Measurements from ENCODE around the gene CCL2. TPM values are rescaled to one million over a fixed set of nuclear protein-coding genes. Genes with fewer than 3 reads are reported as not detected.

The CCL2 gene
- total and polyA plus RNA-seq, 2 experiments from 2014 or later: 1.5 to 18.5 TPM

GRCh38 chr17:34228781-34229180 is 26.3 kb upstream of the CCL2 start (continued):
- no peak for TF ChIP-seq ZNF462 (CRISPR knock-in tag; IDR thresholded peaks at IDR 0.05)
- TF ChIP-seq EZH2 (IDR thresholded peaks at IDR 0.05; ENCODE audit: low read depth, unreplicated experiment): no peak
- TF ChIP-seq ZNF331 (CRISPR knock-in tag; IDR thresholded peaks at IDR 0.05; ENCODE audit: low read depth): no peak

GRCh38 chr17:34230342-34230741 is 24.7 kb upstream of the CCL2 start:
- no peak overlapping the region for H3K4me3 ChIP-seq
- no peak overlapping the region for H3K4me2 ChIP-seq
- peaks cover 8% of the 10 kb centered on the region for H3K4me1 ChIP-seq (ENCODE audit: insufficient read depth)
- H3F3A ChIP-seq (replicated peaks; ENCODE audit: low read depth): no peaks in the 10 kb centered on the region
- ATAC-seq: no peak
- DNase-seq (ENCODE audit: low spot score): no peak
- no peaks in the 10 kb centered on the region for H3K27me3 ChIP-seq (ENCODE audit: insufficient read depth)
- no peak overlapping the region for H3K27ac ChIP-seq (ENCODE audit: low read depth)
- Mint-ChIP-seq H3K36me3 (ENCODE audit: low read depth) (peaks cover 9% of the 10 kb centered on the region; the same call in 2 of the 3 replicates), H3K27me3 (ENCODE audit: insufficient read depth, low read depth, poor library complexity) (peaks cover 2% of the 10 kb centered on the region), H3K4me3 (no peak overlapping the region), H3K27ac (no peak overlapping the region), H3K9me3 (peaks cover 24% of the 10 kb centered on the region), H3K4me1 (peaks cover 12% of the 10 kb centered on the region)
- H2AFZ ChIP-seq: no peak overlapping the region
- no peak for TF ChIP-seq NANOG (IDR thresholded peaks at IDR 0.05; ENCODE audit: borderline replicate concordance)
- no peak for TF ChIP-seq JUNB (IDR thresholded peaks at IDR 0.05; ENCODE audit: unreplicated experiment)
- no peak for TF ChIP-seq ZNF114 (CRISPR knock-in tag; IDR thresholded peaks at IDR 0.05)
- peaks cover 4% of the 10 kb centered on the region; the same call in 1 of the 2 replicates for H3K36me3 ChIP-seq (ENCODE audit: insufficient read depth)
- H3K79me2 ChIP-seq (replicated peaks; ENCODE audit: insufficient read depth): no peaks in the 10 kb centered on the region
- no peaks in the 10 kb centered on the region for H4K20me1 ChIP-seq (replicated peaks; ENCODE audit: insufficient read depth)
- H3K9me2 ChIP-seq (ENCODE audit: insufficient read depth): peaks cover 7% of the 10 kb centered on the region; the same call in 1 of the 2 replicates

All from GM23338 (cell line).